Aorta (tissue), 5 donors: ENCODE data around the gene PGAM2. TPM values are rescaled to one million over a fixed set of nuclear protein-coding genes. Genes with fewer than 3 reads are reported as not detected.

Experiments used
- ATAC-seq: fragments of 200-7000 bp; cut with Tn5 transposase; one replicate; pipeline ENCODE4 v1.9.1; 2022; ENCODE audit warnings: moderate library complexity; ENCODE audit not compliant: low FRiP score
- DNase-seq, 2 donors: peaks; one replicate each; pipeline ENCODE4 v3.0.0-alpha.2; 2020
- H3K27ac ChIP-seq, 2 donors: one replicate each; pipeline ENCODE4 v1.5.1; 2013; ENCODE audit warnings: low read length in 2 of 2, mild to moderate bottlenecking in 2 of 2, moderate library complexity in 2 of 2, control low read depth in 1 of 2, inconsistent platforms in 1 of 2, low read depth in 1 of 2
- H3K27me3 ChIP-seq, 2 donors: one replicate each; pipeline ENCODE4 v1.6.1; 2013; ENCODE audit warnings: control low read depth in 1 of 2, low read length in 1 of 2, mild to moderate bottlenecking in 1 of 2, moderate library complexity in 1 of 2; ENCODE audit not compliant: insufficient read depth in 2 of 2, control insufficient read depth in 1 of 2
- H3K36me3 ChIP-seq, 2 donors: one replicate each; pipeline ENCODE4 v1.6.1; 2013; ENCODE audit warnings: control low read depth in 1 of 2, low read length in 1 of 2, mild to moderate bottlenecking in 1 of 2; ENCODE audit not compliant: insufficient read depth in 2 of 2, control insufficient read depth in 1 of 2
- H3K4me1 ChIP-seq, 2 donors: one replicate each; pipeline ENCODE4 v1.6.1; 2013; ENCODE audit warnings: low read length in 2 of 2, control low read depth in 1 of 2, mild to moderate bottlenecking in 1 of 2, moderate library complexity in 1 of 2; ENCODE audit not compliant: insufficient read depth in 2 of 2, control insufficient read depth in 1 of 2
- H3K4me3 ChIP-seq, 2 donors: one replicate each; pipeline ENCODE4 v1.5.1; 2013; ENCODE audit warnings: low read length in 2 of 2, control low read depth in 1 of 2, mild to moderate bottlenecking in 1 of 2
- H3K9me3 ChIP-seq: one replicate; pipeline ENCODE4 v1.6.1; 2013; ENCODE audit warnings: mild to moderate bottlenecking, low read length; ENCODE audit not compliant: control insufficient read depth
- WGBS, 2 donors: extraction: QIAGEN DNeasy Blood & Tissue Kit; methylation state at CpG; one replicate each; pipeline ENCODE4 v1.1.7; 2013; 5-methylcytosine and 5-hydroxymethylcytosine counted together
- intact Hi-C, 2 donors: fragments of 100-400 bp; cut with DNase I; formaldehyde crosslinking; loops; one replicate each; pipeline versions ENCODE4 v1.14.2 to v1.15.0; 2022
- polyA plus RNA-seq, 2 donors: library from polyadenylated mRNA; stranded (reverse); fragments of 200-250 nt; gene quantifications; one replicate each; pipeline ENCODE4 v1.2.3, GENCODE V29; 2013
- total RNA-seq, 2 donors: library from RNA; stranded (reverse); fragmentation: NEBNext Ultra II Directional; extraction: Animal tissue kit (Norgen Biotek cat#: 25700); gene quantifications; one replicate each; pipeline ENCODE4 v1.2.1, GENCODE V29; 2021
- donor health status: healthy with polysubstance abuse.
- donor health status: Bipolar disorder and iron deficiency.
- donor health status: DM: no; HTN: no; CAD: no.
- donor health status: DM: no; HTN: no; CAD: no.
- donor health status: DM: yes; HTN: yes; CAD: no.

Gene PGAM2
- total and polyA plus RNA-seq, 4 donors = 4.1 to 9.5 (median 6.4) TPM

DNA sequence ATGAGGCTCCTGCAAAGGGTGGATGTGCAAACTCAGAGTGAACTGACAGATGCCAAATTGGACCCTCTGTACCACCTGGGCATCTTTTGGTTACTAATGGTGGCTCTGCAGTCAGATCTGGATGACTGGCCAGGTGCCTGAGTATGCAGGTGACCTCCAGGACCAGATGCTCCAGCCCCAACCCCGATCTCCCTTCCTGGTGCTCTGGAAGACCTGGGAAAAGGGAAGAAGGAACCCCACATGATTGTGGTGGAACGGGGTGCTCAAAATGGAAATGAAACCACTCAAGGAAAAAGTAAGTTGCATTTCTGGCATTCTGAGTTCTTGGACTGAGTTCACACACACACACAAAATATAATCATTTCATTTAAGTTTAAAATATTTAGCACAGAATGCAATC, 29.0 kb upstream of the PGAM2 start:
- Histone ChIP-seq H3K4me1 (peaks cover 0 to 3% of the 10 kb centered on the region in 2 donors), H3K4me3 (no peak overlapping the region), H3K9me3 (no peaks in the 10 kb centered on the region), H3K27ac (peak overlapping the region in 1 of 2 donors; percentile 23), H3K27me3 (no peaks in the 10 kb centered on the region), H3K36me3 (no peaks in the 10 kb centered on the region)
- no peak for ATAC-seq
- WGBS, 2 donors = 18 to 23% methylated on average over 2 of the region's 2 CpGs
- DNase-seq = no peak
- intact Hi-C loops = no loop called here

GRCh38 chr7:44093102-44093641, 27.8 kb upstream of the PGAM2 start:
- H3K9me3 ChIP-seq = no peaks in the 10 kb centered on the region
- H3K36me3 ChIP-seq = no peaks in the 10 kb centered on the region
- intact Hi-C loops = no loop called here
- no peak overlapping the region for H3K27ac ChIP-seq
- ATAC-seq (no peak), DNase-seq (no peak)
- H3K4me1 ChIP-seq = peaks cover 0 to 3% of the 10 kb centered on the region in 2 donors
- H3K27me3 ChIP-seq = no peaks in the 10 kb centered on the region
- H3K4me3 ChIP-seq = no peak overlapping the region
- 86 to 91% methylated on average over 6 of the region's 6 CpGs for WGBS, 2 donors

DNA sequence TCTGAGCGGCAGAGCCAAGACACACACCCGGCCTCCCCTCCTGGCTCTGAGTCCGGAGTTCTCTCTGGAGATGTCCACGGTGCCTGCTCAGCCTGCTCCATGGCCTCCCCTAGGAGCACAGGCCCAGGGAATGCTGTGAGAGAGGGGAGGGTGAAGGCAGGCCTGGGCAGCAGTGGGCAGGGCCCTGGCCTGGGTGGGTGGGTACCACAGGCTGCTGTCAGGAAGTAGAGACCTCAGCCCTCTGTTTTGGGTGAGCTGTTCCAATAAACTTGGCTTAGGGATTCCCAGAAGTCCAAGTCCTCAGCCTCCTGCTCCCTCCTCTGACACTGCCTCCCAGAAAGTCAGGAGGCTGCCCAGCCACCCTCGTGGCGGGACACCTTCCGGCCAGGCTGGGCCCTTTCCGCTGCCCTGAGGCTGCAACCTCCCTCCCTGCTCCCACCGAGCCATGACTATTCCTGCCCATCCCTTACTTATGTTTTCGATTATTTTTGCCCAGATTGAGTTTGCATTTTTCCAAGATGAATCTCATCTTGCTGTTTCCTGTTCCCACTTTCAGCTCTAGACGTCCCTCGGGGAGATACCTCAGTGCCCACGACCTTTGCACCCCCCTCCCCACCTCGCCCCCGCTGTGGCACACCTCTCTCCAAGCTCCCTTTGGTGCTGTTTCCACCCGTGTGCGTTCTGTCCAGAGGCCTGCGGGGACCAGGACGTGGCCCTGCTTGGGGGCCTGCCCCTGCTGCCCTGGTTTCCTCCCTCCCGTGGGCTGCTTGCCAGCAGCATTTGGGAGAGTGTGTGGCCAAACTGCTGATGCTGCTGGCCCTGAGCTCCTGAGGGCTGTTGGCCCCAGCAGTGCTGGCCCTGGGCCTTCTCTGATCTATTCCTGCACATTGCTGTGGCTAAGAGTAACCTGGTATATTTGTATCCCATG, 22.8 kb upstream of the PGAM2 start:
- no peaks in the 10 kb centered on the region for H3K27me3 ChIP-seq
- H3K27ac ChIP-seq = peak overlapping the region; percentile 87 to 97
- intact Hi-C loops = loop anchor here in 1 of 2 donors (1.0 kb wide), 1 partner anchor 14 kb away; no protein-coding TSS in a partner anchor
- no peaks in the 10 kb centered on the region for H3K9me3 ChIP-seq
- peaks cover 0 to 8% of the 10 kb centered on the region in 2 donors for H3K4me1 ChIP-seq
- H3K4me3 ChIP-seq = no peak overlapping the region
- DNase-seq = peak; percentile 94 to 95
- H3K36me3 ChIP-seq = no peaks in the 10 kb centered on the region
- peak; percentile 89 for ATAC-seq
- WGBS, 2 donors = 3% methylated on average over 20 of the region's 20 CpGs

GRCh38 chr7:44086627-44087026, 21.3 kb upstream of the PGAM2 start:
- intact Hi-C loops = no loop called here
- Histone ChIP-seq H3K9me3 (no peaks in the 10 kb centered on the region), H3K4me3 (no peak overlapping the region), H3K27me3 (no peaks in the 10 kb centered on the region), H3K4me1 (peaks cover 0 to 8% of the 10 kb centered on the region in 2 donors), H3K36me3 (no peaks in the 10 kb centered on the region), H3K27ac (peak overlapping the region; percentile 80 to 87)
- DNase-seq (no peak), ATAC-seq (no peak)
- WGBS, 2 donors = 95 to 97% methylated on average over 3 of the region's 3 CpGs

DNA sequence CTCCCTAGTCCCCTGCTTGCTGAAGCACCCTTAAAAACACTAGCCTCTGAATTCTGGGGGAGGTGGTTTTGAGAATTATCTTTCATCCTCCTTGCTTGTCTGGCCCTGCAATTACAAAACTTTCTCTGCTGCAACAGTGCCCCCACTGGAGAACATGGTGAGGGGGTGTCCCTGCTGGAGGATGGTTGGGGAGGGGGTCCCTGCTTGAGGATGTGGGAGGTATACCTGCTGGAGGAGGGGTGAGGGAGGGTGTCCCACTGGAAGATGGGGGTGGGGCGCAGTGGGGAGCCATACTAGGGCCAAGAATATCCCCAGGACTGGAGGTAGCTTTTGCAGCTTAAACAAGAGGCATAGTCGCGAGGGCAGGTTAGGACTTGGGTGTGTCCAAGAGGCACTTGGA, 20.2 kb upstream of the PGAM2 start:
- peaks cover 0 to 8% of the 10 kb centered on the region in 2 donors for H3K4me1 ChIP-seq

GRCh38 chr7:44084701-44085100, 19.3 kb upstream of the PGAM2 start:
- H3K9me3 ChIP-seq = no peaks in the 10 kb centered on the region
- peaks cover 0 to 8% of the 10 kb centered on the region in 2 donors for H3K4me1 ChIP-seq
- intact Hi-C loops = loop anchor here in 1 of 2 donors (5.0 kb wide), 1 partner anchor 38 kb away; the partner anchor contains the start of gene POLD2
- ATAC-seq = no peak
- no peak overlapping the region for H3K4me3 ChIP-seq
- DNase-seq = no peak
- peak overlapping the region; percentile 78 to 79 for H3K27ac ChIP-seq
- WGBS, 2 donors = 24 to 35% methylated on average over 4 of the region's 4 CpGs
- H3K36me3 ChIP-seq = no peaks in the 10 kb centered on the region
- H3K27me3 ChIP-seq = no peaks in the 10 kb centered on the region

More for the DNA sequence above, 20.2 kb upstream of the PGAM2 start:
- Histone ChIP-seq H3K36me3 (no peaks in the 10 kb centered on the region), H3K27me3 (no peaks in the 10 kb centered on the region), H3K27ac (peak overlapping the region; percentile 78 to 84), H3K4me3 (no peak overlapping the region), H3K9me3 (no peaks in the 10 kb centered on the region)
- ATAC-seq (no peak), DNase-seq (peak in 1 of 2 donors; percentile 67)
- intact Hi-C loops = no loop called here
- 85 to 93% methylated on average over 3 of the region's 3 CpGs for WGBS, 2 donors

GRCh38 chr7:44083796-44084195, 18.4 kb upstream of the PGAM2 start:
- DNase-seq = no peak
- H3K4me1 ChIP-seq = peaks cover 0 to 8% of the 10 kb centered on the region in 2 donors
- no peaks in the 10 kb centered on the region for H3K27me3 ChIP-seq
- H3K27ac ChIP-seq = peak overlapping the region; percentile 14 to 77
- no peaks in the 10 kb centered on the region for H3K9me3 ChIP-seq
- H3K4me3 ChIP-seq = no peak overlapping the region
- no peak for ATAC-seq
- no peaks in the 10 kb centered on the region for H3K36me3 ChIP-seq
- intact Hi-C loops = loop anchor here in 1 of 2 donors (5.0 kb wide), 1 partner anchor 39 kb away; the partner anchor contains the start of gene POLD2
- 91 to 93% methylated on average over 3 of the region's 3 CpGs for WGBS, 2 donors

- DNase-seq (peak; percentile 99 to 100), ATAC-seq (peak; percentile 96)
- intact Hi-C loops = loop anchor here in 1 of 2 donors (5.0 kb wide), 1 partner anchor 40 kb away; the partner anchor contains the start of gene POLD2
- peak overlapping the region; percentile 55 to 57 for H3K27ac ChIP-seq
- H3K4me1 ChIP-seq = peaks cover 0 to 8% of the 10 kb centered on the region in 2 donors
- WGBS, 2 donors = 0% methylated on average over 51 to 54 of the region's 54 CpGs
- H3K27me3 ChIP-seq = no peaks in the 10 kb centered on the region
- peak overlapping the region in 1 of 2 donors; percentile 27 for H3K4me3 ChIP-seq
- no peaks in the 10 kb centered on the region for H3K9me3 ChIP-seq
- H3K36me3 ChIP-seq = peaks cover 0 to under 1% of the 10 kb centered on the region in 2 donors
These were observed 17.3 kb upstream of the PGAM2 start for GRCh38 chr7:44082541-44083207.
